ENCODE data around the gene SFT2D3.

The SFT2D3 gene

DNA sequence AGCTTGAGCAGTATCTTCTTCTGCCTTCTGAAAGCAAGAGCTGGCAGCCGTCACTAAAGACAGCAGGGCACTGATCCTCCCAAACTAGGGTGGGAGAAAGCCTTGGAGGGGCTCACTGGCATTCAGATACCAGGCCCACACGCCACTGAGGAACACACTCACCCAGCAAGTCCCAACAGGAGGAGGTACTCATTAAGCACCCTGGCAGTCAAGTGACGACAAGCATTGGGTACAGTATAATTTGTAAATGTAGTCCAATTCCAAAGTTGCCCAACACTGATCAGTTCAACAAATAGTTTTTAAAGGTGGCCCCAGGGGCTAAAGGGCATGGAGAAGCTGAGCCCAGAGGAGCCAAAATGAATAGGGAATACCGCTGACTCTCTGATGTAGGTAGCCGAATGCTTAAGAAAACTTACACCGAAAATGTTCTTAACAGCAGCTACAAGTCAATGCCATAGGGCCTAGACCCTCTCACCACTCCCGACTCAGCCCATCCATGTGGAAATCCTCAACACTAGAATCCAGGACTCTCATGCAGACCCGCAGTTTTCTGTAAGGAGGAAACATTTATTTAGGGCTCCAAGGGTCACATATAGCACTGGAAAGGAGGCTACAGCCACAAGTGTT lies 35.9 kb upstream of the SFT2D3 start:
- DNase-seq = no peak

DNA sequence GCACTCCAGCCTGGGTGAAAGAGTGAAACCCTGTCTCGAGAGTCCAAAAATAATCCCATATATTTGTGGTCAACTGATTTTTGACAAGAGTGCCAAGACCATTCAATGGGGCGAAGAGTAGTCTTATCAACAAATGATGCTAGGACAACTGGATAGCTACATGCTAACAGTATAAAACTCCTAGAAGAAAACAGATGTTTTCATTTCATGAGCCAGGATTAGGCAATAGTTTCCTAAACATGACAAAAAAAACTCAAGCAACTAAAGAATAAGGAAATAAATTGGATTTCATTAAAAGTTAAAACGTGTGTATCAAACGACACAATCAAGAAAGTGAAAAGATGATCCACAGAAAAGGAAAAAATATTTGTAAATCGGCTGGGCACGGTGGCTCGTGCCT lies 32.2 kb upstream of the SFT2D3 start:
- DNase-seq = no peak

DNA sequence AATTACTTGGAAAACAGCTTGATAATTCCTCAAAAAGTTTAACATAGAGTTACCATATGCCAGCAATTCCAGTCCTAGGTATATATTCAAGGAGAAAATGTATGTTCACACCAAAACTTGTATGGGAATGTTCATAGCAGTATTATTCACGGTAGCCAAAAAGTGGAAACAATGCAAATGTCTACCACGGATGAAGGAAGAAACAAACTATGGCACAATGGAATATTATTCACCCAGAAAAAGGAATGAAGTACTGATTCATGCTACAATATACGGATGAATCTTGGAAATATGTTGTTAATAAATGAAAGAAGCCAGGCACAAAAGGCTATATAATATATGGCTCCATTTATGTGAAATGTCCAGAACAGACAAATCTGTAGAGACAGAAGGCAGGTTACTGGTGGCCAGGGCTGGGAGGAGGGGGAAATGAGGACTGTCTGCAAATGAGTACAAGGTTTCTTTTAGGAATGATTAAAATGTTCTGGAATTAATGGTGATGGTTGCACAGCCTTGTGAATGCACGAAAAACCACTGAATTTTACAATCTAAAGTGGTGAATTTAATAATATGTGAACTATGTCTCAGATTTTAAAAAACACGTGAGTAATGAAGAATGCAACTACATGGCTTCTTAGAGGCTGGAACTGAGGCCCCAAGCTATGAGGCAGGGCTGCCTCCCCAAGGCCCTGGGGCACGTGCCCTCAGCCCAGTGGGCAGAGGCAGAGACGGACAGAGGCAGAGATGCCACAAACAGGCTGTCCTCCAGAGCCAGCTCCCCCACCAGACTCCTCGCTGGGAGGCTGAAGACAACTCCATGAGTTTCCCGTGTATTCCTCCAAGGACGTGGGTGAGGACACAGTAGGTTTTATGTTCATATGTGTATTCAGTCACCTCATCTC lies 31.0 kb upstream of the SFT2D3 start:
- DNase-seq = no peak

- DNase-seq = no peak
These were observed 30.4 kb upstream of the SFT2D3 start for GRCh38 chr2:127670957-127671290.

- DNase-seq = no peak
These were observed 29.6 kb upstream of the SFT2D3 start for GRCh38 chr2:127671557-127672302.

DNA sequence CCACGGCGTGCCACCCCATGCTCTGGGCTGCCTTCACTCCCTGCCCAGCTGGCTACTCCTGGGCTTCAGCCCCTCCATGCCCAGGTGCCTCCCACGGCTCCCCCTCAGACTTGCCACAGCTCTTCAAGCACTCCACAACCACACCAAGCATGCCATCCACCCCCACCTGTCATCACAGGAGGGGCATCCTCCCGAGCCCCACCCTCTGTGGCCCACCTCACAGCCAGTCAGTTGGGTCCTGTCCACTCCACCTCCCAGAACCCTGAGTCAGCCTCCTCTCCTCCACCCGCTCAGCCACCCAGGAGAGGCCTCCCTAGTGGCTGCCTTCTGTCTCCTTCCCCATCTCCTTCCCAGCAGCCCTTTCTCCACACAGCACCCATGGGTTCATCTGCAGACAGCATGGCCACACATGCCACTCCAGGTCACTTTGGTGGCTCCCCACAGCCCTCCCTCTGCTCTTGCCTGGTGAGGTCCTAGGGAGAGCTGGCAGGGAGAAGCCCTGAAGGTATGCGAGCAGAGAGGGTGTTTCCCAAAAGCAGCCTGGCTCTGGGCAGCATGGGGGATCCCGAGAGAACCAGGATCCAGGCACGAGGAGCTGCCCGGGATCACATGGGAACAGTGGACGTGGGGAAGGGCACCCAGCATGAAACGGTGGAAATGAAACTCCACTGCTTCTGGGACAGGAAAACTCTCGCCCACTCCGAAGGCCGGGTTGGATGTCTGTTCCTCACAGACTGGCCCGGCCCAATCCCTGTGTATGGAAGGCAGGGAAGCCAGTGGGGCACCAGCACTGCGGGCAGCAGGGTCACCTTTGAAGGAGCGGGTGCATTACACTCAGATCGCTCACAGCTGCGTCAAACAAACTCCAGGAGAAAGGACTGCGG lies 28.7 kb upstream of the SFT2D3 start:
- no peak for DNase-seq

GRCh38 chr2:127673291-127674069 lies 27.8 kb upstream of the SFT2D3 start:
- DNase-seq = no peak

- no peak for DNase-seq
These were observed 26.8 kb upstream of the SFT2D3 start for GRCh38 chr2:127674241-127675209.

- no peak for DNase-seq
These were observed 25.7 kb upstream of the SFT2D3 start, which contains the start of gene LIMS2 for GRCh38 chr2:127675331-127676261. Gene LIMS2, minus strand, starts transcription at chr2:127675530. Its CDS starts 506 bp downstream, at chr2:127675024.

DNA sequence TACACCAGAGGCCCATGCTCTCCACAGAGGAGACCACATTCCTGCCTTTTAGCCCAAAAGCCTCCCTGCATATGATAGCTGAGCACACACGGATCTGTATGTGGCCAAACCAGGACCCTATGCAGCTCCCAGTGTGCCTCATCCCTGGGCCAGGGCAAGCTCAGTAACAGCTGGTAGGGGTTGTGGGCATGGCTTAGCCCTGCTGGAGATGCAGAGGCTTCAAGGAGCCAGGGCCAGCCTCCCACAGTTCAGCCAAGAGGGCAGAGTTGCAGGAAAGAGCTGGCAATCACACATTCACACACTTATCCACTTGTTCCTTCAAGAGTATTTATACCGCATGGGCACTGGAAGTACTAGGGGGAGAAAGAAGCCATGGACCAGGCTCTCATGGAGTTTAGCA lies 24.4 kb upstream of the SFT2D3 start:
- no peak for DNase-seq

GRCh38 chr2:127678531-127678930 lies 22.8 kb upstream of the SFT2D3 start:
- no peak for DNase-seq

DNA sequence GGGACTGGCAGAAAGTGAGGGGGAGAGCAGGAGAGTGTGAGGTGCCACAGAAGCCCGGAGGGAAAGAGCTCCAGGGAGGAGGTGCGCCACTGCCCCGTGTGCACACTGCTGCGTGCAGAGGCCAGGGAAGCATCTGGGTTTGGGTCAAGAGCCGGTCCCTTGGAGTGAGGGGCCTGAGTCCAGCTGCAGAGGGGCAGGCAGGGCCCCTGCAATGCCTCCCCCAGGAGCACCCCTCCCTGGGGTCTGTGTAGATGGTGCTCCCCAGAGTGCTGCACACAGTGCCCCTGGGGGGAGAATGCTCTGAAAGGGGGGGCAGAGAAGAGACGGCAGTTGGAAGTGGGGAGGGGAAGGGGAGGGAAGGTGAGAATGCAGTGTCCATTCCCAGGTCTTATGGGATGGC lies 22.3 kb upstream of the SFT2D3 start:
- no peak for DNase-seq

- DNase-seq = no peak
These were observed 21.5 kb upstream of the SFT2D3 start for GRCh38 chr2:127679680-127680361.

GRCh38 chr2:127680706-127681287 lies 20.5 kb upstream of the SFT2D3 start:
- no peak for DNase-seq

- DNase-seq = no peak
These were observed 20.0 kb upstream of the SFT2D3 start for GRCh38 chr2:127681288-127681804.

GRCh38 chr2:127681976-127682857 lies 19.1 kb upstream of the SFT2D3 start:
- DNase-seq = no peak

DNA sequence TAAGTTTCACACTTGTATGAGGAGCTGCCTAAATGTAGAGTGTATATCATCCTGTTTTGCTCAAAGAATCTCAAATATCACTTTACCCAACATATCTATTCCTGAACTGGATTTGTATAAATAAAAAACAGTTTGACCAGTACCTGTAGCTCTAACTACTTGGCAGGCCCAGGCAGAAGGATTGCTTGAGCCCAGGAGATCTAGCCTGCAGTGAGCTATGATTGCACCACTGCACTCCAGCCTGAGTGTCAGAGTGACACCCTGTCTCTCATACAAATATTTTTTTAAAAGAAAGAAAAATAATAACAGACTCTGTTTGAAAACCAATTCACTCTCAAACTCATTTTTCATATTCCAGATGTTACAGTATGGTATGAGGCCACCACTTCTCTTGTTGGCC lies 18.2 kb upstream of the SFT2D3 start:
- DNase-seq = no peak
